Measurements from ENCODE around the gene REPIN1.

DNA sequence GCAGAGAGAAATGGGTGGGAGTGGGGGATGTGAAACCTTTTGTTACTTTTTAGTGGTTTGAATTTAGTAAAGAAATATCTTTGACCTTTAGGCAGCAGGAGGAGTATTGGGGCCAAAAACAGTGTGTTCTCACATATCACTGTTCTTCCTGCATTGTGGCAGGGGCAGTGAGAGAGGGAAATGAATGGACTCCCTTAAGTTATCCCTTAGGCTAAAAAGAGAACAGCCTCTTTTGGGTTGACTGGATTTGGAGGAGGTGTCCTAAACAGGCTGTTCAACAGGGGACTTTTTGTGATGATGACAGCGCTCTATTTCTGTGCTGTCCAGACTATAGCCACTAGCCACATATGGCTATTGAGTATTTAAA is 32.8 kb downstream of the REPIN1 start:
- TF ChIP-seq, protein P1, sequence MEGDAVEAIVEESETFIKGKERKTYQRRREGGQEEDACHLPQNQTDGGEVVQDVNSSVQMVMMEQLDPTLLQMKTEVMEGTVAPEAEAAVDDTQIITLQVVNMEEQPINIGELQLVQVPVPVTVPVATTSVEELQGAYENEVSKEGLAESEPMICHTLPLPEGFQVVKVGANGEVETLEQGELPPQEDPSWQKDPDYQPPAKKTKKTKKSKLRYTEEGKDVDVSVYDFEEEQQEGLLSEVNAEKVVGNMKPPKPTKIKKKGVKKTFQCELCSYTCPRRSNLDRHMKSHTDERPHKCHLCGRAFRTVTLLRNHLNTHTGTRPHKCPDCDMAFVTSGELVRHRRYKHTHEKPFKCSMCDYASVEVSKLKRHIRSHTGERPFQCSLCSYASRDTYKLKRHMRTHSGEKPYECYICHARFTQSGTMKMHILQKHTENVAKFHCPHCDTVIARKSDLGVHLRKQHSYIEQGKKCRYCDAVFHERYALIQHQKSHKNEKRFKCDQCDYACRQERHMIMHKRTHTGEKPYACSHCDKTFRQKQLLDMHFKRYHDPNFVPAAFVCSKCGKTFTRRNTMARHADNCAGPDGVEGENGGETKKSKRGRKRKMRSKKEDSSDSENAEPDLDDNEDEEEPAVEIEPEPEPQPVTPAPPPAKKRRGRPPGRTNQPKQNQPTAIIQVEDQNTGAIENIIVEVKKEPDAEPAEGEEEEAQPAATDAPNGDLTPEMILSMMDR (IDR thresholded peaks at IDR 0.05) = no peak
- TF ChIP-seq POLR2A (IDR thresholded peaks at IDR 0.05) = no peak
